Neural cell (in vitro differentiated cells): Measurements from ENCODE around the gene ASPRV1.

ENCODE experiments used
- CTCF ChIP-seq: fragments of 450-650 bp; IDR thresholded peaks from 2 replicates; pipeline ENCODE4 v1.5.1; 2014; ENCODE audit warnings: antibody characterized with exemption, mild to moderate bottlenecking, moderate library complexity; ENCODE audit not compliant: poor library complexity, severe bottlenecking
- EZH2 ChIP-seq: fragments of 200-600, 300-800 bp; shearing (Covaris generic), sonication (generic); IDR thresholded peaks from 2 replicates; pipeline ENCODE4 v1.6.1; 2014; ENCODE audit warnings: antibody characterized with exemption, low read length, borderline replicate concordance, mild to moderate bottlenecking; ENCODE audit not compliant: insufficient read depth, poor library complexity, severe bottlenecking
- POLR2AphosphoS5 ChIP-seq: IDR thresholded peaks from 2 replicates; pipeline ENCODE4 v1.6.1; 2012
- RAD21 ChIP-seq: fragments of 450-650 bp; conservative IDR thresholded peaks from 2 replicates; pipeline ENCODE4 v1.6.1; 2014; ENCODE audit warnings: antibody characterized with exemption, mild to moderate bottlenecking, moderate library complexity
- TAF1 ChIP-seq: IDR thresholded peaks from 2 replicates; pipeline ENCODE4 v1.6.1; 2012; ENCODE audit warnings: low read depth

- TF ChIP-seq CTCF (no peak), EZH2 (no peak), POLR2AphosphoS5 (no peak), TAF1 (no peak), RAD21 (no peak)
Measured at GRCh38 chr2:69985216-69985615, 23.8 kb upstream of the ASPRV1 start.
